NT2/D1 (cell line): ENCODE results near the gene OBSCN.

ENCODE experiments used
- DNase-seq: peaks from one replicate; pipeline ENCODE4 v3.0.0-alpha.2; 2011; ENCODE audit warnings: low read depth, low spot score
- H3K27me3 ChIP-seq: 2 replicates; pipeline ENCODE4 v1.6.0; 2011; ENCODE audit warnings: mild to moderate bottlenecking; ENCODE audit not compliant: insufficient read length, insufficient read depth
- H3K36me3 ChIP-seq: 2 replicates; pipeline ENCODE4 v1.6.1; 2011; ENCODE audit warnings: mild to moderate bottlenecking, low read length, mixed read lengths; ENCODE audit not compliant: insufficient read depth, insufficient read length
- H3K4me1 ChIP-seq: 2 replicates; pipeline ENCODE4 v1.5.1; 2011; ENCODE audit not compliant: insufficient read depth, insufficient read length
- H3K4me3 ChIP-seq: 2 replicates; pipeline ENCODE4 v1.5.1; 2011; ENCODE audit warnings: low read depth; ENCODE audit not compliant: insufficient read length
- H3K9ac ChIP-seq: 2 replicates; pipeline ENCODE4 v1.6.0; 2011; ENCODE audit warnings: low read depth; ENCODE audit not compliant: insufficient read length
- H3K9me3 ChIP-seq: 2 replicates; pipeline ENCODE4 v1.5.1; 2011; ENCODE audit warnings: mild to moderate bottlenecking, low read length; ENCODE audit not compliant: insufficient read depth
- SUZ12 ChIP-seq: IDR thresholded peaks from 2 replicates; pipeline ENCODE4 v1.6.1; 2011; ENCODE audit not compliant: insufficient read length, insufficient read depth; ENCODE audit errors: extremely low read depth
- YY1 ChIP-seq: IDR thresholded peaks from 2 replicates; pipeline ENCODE4 v1.6.1; 2011; ENCODE audit not compliant: insufficient read length, insufficient read depth
- ZNF274 ChIP-seq: IDR thresholded peaks from 2 replicates; pipeline ENCODE4 v1.6.1; 2011; ENCODE audit warnings: mild to moderate bottlenecking, low read depth, low read length

OBSCN gene

GRCh38 chr1:228339059-228339704 lies 131.3 kb downstream of the OBSCN start:
- Histone ChIP-seq H3K9me3 (peaks cover 7% of the 10 kb centered on the region), H3K36me3 (peaks cover 47% of the 10 kb centered on the region), H3K9ac (no peak overlapping the region), H3K27me3 (no peaks in the 10 kb centered on the region), H3K4me3 (no peak overlapping the region), H3K4me1 (peaks cover 2% of the 10 kb centered on the region)
- DNase-seq, result no peak
- TF ChIP-seq ZNF274, result no peak
- TF ChIP-seq YY1, result no peak
- TF ChIP-seq SUZ12, result no peak

GRCh38 chr1:228339766-228340685 lies 132.2 kb downstream of the OBSCN start:
- TF ChIP-seq SUZ12, result no peak
- TF ChIP-seq YY1, result no peak
- TF ChIP-seq ZNF274, result no peak
- Histone ChIP-seq H3K4me3 (no peak overlapping the region), H3K36me3 (peaks cover 47% of the 10 kb centered on the region), H3K27me3 (no peaks in the 10 kb centered on the region), H3K4me1 (peaks cover 2% of the 10 kb centered on the region), H3K9me3 (peaks cover 15% of the 10 kb centered on the region), H3K9ac (no peak overlapping the region)
- DNase-seq, result no peak

DNA sequence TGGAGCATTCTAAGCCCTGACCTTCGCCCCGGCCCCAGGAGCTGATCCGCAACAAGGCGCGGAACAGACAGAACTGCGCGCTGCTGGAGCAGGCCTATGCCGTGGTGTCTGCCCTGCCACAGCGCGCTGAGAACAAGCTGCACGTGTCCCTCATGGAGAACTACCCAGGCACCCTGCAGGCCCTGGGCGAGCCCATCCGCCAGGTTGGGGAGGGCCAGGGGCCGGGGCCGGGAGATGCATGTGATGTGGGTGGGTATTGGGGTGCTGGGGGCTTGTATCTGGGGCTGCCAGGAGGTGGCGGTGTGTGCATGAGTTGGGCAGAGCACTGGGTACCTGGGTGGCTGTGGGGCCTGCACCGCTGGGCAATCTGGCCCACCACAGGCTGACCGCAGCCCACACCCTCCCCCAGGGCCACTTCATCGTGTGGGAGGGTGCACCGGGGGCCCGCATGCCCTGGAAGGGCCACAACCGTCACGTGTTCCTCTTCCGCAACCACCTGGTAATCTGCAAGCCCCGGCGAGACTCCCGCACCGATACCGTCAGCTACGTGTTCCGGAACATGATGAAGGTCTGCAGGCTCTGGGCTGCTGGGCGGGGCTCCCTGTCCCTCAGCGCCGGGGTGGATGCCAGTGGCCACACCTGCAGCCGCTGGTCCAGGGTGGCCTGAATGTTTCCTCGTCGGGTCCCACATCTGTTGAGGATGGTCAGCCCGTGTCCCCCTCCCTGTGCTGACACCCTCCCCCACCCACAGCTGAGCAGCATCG lies 133.0 kb downstream of the OBSCN start:
- H3K9ac ChIP-seq, result no peak overlapping the region
- no peak for TF ChIP-seq SUZ12
- no peak for TF ChIP-seq YY1
- TF ChIP-seq ZNF274, result no peak
- no peaks in the 10 kb centered on the region for H3K27me3 ChIP-seq
- H3K4me3 ChIP-seq, result no peak overlapping the region
- no peak for DNase-seq
- peaks cover 18% of the 10 kb centered on the region for H3K9me3 ChIP-seq
- peaks cover 2% of the 10 kb centered on the region for H3K4me1 ChIP-seq
- peaks cover 47% of the 10 kb centered on the region for H3K36me3 ChIP-seq

GRCh38 chr1:228341450-228341813 lies 133.6 kb downstream of the OBSCN start:
- DNase-seq, result no peak
- no peaks in the 10 kb centered on the region for H3K27me3 ChIP-seq
- peaks cover 18% of the 10 kb centered on the region for H3K9me3 ChIP-seq
- peaks cover 47% of the 10 kb centered on the region for H3K36me3 ChIP-seq
- TF ChIP-seq YY1, result no peak
- TF ChIP-seq ZNF274, result no peak
- H3K9ac ChIP-seq, result no peak overlapping the region
- no peak overlapping the region for H3K4me3 ChIP-seq
- H3K4me1 ChIP-seq, result peaks cover 2% of the 10 kb centered on the region

DNA sequence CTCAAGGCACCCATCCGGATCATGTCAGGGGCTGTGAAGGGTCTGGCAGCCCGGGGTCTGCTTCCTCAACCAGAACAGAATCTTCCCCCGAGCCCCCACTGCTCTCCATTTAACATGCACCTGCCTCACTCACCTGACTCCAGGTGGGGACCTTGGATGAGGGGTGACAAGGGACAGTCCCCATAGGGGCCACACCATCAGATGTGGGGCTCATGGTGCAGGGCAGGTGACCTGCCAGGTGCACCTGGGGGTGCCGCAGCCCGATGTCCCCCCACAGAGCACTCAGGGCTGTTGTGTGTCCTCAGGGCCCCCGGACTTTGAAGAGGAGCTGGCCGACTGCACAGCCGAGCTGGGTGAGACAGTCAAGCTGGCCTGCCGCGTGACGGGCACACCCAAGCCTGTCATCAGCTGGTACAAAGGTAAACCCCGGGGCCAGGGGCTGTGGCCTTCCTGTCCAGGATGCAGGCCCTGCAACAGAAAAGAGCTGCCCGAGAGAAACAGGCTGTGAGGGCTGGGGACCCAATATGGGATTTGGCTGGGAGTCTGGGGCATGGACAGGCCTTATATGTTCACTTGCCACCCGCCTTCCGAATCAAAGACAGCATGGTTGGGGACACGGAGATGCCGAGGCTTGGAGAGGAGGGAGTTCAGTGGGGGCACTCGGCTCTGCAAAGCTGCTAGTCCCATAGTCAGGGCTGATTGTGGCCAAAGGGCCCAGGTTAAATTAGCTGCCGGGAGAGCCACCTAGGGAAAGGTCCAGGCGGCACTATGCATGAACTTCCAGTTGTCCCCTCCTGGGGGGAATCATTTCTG lies 134.2 kb downstream of the OBSCN start:
- Histone ChIP-seq H3K4me3 (no peak overlapping the region), H3K27me3 (no peaks in the 10 kb centered on the region), H3K4me1 (peaks cover 2% of the 10 kb centered on the region), H3K9ac (no peak overlapping the region), H3K9me3 (peaks cover 18% of the 10 kb centered on the region), H3K36me3 (peaks cover 47% of the 10 kb centered on the region)
- no peak for DNase-seq
- TF ChIP-seq ZNF274 (no peak), YY1 (no peak), SUZ12 (no peak)

DNA sequence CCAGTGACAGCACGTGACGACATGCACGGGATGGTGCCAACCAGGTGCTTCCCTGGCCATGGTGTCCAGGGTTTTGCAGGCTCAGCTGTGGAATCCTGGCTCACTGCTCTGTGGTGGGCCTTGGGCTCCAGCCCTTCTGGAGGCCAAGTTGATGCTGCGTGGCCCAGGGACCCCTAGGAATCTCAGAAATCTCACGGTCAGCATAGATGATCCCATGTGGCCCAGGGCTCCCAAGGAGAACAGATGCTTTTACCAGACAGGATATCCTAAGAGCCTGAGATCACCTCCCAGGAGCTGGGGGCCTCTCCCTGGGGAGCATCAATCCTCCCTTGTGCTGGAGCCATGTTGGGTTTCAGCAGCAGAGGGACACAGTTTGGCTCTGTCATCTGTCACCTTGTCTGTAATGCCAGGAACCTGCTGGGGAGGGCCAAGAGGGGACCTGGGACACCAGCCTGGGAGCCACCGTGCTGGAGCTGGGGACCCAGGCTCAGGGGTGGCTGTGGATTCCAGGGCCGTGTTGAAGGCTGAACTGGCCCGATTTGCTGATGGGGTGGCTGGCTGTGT lies 134.9 kb downstream of the OBSCN start:
- H3K9me3 ChIP-seq, result peaks cover 18% of the 10 kb centered on the region
- no peaks in the 10 kb centered on the region for H3K27me3 ChIP-seq
- H3K4me3 ChIP-seq, result no peak overlapping the region
- no peak overlapping the region for H3K9ac ChIP-seq
- TF ChIP-seq SUZ12 (no peak), YY1 (no peak), ZNF274 (no peak)
- no peak for DNase-seq
- H3K36me3 ChIP-seq, result peaks cover 41% of the 10 kb centered on the region
- peaks cover 2% of the 10 kb centered on the region for H3K4me1 ChIP-seq

DNA sequence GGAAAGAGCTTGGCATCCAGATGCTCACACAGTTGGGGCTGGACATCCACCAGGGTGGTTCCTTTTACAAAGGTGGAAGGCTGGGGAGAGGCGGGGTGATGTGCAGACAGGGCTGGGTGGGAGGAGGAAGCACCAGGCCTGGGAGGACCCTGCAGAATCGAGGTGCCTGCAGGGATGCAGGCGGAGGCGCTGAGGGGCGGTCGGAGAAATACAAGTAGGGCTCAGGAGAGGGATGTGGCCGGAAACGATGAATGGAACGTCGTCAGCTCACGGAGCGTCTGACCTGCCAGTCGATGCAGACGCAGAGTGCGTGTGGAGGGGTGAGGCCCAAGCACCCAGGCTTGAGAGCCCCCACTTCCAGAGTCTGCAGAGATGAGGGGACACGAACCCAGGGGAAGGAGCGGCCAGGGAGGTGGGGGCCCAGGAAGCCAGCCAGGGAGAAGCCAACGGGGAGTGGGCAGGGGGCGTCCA lies 135.4 kb downstream of the OBSCN start:
- no peak overlapping the region for H3K4me3 ChIP-seq
- H3K36me3 ChIP-seq, result peaks cover 38% of the 10 kb centered on the region
- no peak overlapping the region for H3K9ac ChIP-seq
- peaks cover 18% of the 10 kb centered on the region for H3K9me3 ChIP-seq
- H3K27me3 ChIP-seq, result no peaks in the 10 kb centered on the region
- no peak for DNase-seq
- TF ChIP-seq SUZ12 (no peak), ZNF274 (no peak), YY1 (no peak)
- H3K4me1 ChIP-seq, result peaks cover 2% of the 10 kb centered on the region
